GM19395 (cell line): ENCODE data around the gene MAVS.
"Not testable (repeated sequence)": the region's sequence is repeated elsewhere in the genome, so short reads cannot be mapped to it uniquely, and the experiment has no call there.

Source experiments
- ATAC-seq: cut with Tn5 transposase; IDR thresholded peaks from one replicate; pipeline ENCODE4 v1.9.1; 2021; ENCODE audit warnings: mild to moderate bottlenecking, moderate library complexity; ENCODE audit not compliant: unreplicated experiment

MAVS gene

GRCh38 chr20:3878921-3879274, 32.3 kb downstream of the MAVS start:
- ATAC-seq, result not testable (repeated sequence)

- no peak for ATAC-seq
These were observed 39.1 kb downstream of the MAVS start for GRCh38 chr20:3885715-3886114.

- ATAC-seq, result no peak
These were observed 41.4 kb downstream of the MAVS start for GRCh38 chr20:3887876-3888620.

GRCh38 chr20:3888622-3889488, 42.2 kb downstream of the MAVS start, which contains the start of gene PANK2:
Gene PANK2 (plus strand): TSS chr20:3889387.
- peak; percentile 92 for ATAC-seq

GRCh38 chr20:3889489-3890397, 43.1 kb downstream of the MAVS start:
- peak; percentile 33 for ATAC-seq

GRCh38 chr20:3890398-3890751, 43.7 kb downstream of the MAVS start:
- ATAC-seq, result no peak

- no peak for ATAC-seq
These were observed 44.6 kb downstream of the MAVS start for GRCh38 chr20:3890999-3891929.

- no peak for ATAC-seq
These were observed 48.2 kb downstream of the MAVS start for GRCh38 chr20:3894796-3895195.

- ATAC-seq, result no peak
These were observed 49.7 kb downstream of the MAVS start for GRCh38 chr20:3896302-3896701.

- no peak for ATAC-seq
These were observed 50.4 kb downstream of the MAVS start for GRCh38 chr20:3896853-3897583.

GRCh38 chr20:3898181-3898580, 51.5 kb downstream of the MAVS start:
- ATAC-seq, result not testable (repeated sequence)

GRCh38 chr20:3898639-3899038, 52.0 kb downstream of the MAVS start:
- ATAC-seq, result no peak

- no peak for ATAC-seq
These were observed 53.6 kb downstream of the MAVS start for GRCh38 chr20:3900187-3900604.

- ATAC-seq, result no peak
These were observed 54.5 kb downstream of the MAVS start for GRCh38 chr20:3901028-3901705.

- no peak for ATAC-seq
These were observed 55.2 kb downstream of the MAVS start for GRCh38 chr20:3901706-3902440.

- no peak for ATAC-seq
These were observed 55.8 kb downstream of the MAVS start for GRCh38 chr20:3902446-3902845.

- no peak for ATAC-seq
These were observed 57.6 kb downstream of the MAVS start for GRCh38 chr20:3904224-3904623.

- no peak for ATAC-seq
These were observed 58.2 kb downstream of the MAVS start for GRCh38 chr20:3904857-3905256.
